Tibial nerve (tissue), 4 donors: Measurements from ENCODE around the gene UBASH3B.
"Not testable (repeated sequence)": the region's sequence is repeated elsewhere in the genome, so short reads cannot be mapped to it uniquely, and the experiment has no call there.

ENCODE experiments used
- CTCF ChIP-seq, 5 experiments: fragments of 200-600 bp in 3 of 5; fragments of 450-650 bp in 2 of 5; sonication (generic) in 3 of 5; IDR thresholded peaks; one replicate each; pipeline ENCODE4 v1.5.1; 2016 to 2019; ENCODE audit warnings: antibody characterized with exemption in 5 of 5, mild to moderate bottlenecking in 3 of 5, moderate library complexity in 2 of 5
- EP300 ChIP-seq, 2 donors: sonication (generic); formaldehyde crosslinking; IDR thresholded peaks; one replicate each; pipeline ENCODE4 v1.6.1; 2017; ENCODE audit warnings: antibody characterized with exemption in 2 of 2, mild to moderate bottlenecking in 1 of 2
- POLR2A ChIP-seq, 2 donors: fragments of 450-650 bp; IDR thresholded peaks; one replicate each; pipeline ENCODE4 v1.6.1; 2017; ENCODE audit warnings: antibody characterized with exemption in 2 of 2, mild to moderate bottlenecking in 2 of 2, moderate library complexity in 2 of 2

DNA sequence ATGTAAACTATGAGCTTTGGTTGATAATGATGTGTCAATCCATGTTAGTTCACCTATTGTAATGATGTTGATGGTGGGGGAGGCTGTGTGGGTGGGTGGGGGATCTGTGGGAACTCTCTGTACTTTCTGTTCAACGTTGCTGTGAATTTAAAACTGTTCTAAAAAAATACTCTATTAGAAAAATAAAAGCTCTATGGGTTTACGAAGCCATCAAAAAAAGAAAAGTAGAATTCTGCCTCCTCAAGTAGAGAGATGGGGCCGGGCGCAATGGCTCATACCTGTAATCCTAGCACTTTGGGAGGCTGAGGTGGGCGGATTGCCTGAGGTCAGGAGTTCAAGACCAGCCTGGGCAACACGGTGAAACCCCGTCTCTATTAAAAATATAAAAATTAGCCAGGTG, 30.0 kb upstream of the UBASH3B start:
- TF ChIP-seq CTCF, POLR2A, EP300 (IDR thresholded peaks at IDR 0.05): not testable (repeated sequence)
